Spleen (tissue), 7 donors: ENCODE data around the gene JDP2.

ENCODE experiments used
- CTCF ChIP-seq, 11 experiments: fragments of 200-600 bp in 7 of 11; fragments of 450-650 bp in 4 of 11; sonication (generic) in 4 of 11; IDR thresholded peaks in 8 of 11; conservative IDR thresholded peaks in 3 of 11; 1 replicate in 7 of 11; 2 replicates in 4 of 11; pipeline versions ENCODE4 v1.4.0 to v1.8.0; 2016 to 2021; ENCODE audit warnings: antibody characterized with exemption in 11 of 11, inconsistent platforms in 4 of 11, mild to moderate bottlenecking in 1 of 11
- POLR2A ChIP-seq, 3 donors: fragments of 450-650 bp; IDR thresholded peaks; one replicate each; pipeline ENCODE4 v1.5.1; 2017; ENCODE audit warnings: antibody characterized with exemption in 3 of 3, mild to moderate bottlenecking in 1 of 3
- donor health status: DM: no; HTN: no; CAD: no; lungs with moderate emphysema.
- donor health status: DM: no; HTN: no; CAD: no.
- donor health status: DM: no; HTN: no; CAD: no.

- TF ChIP-seq CTCF (IDR thresholded peaks at IDR 0.05 in 8 of 11, conservative IDR thresholded peaks at IDR 0.05 in 3 of 11) (no peak), POLR2A (IDR thresholded peaks at IDR 0.05) (no peak)
These were observed 30.5 kb downstream of the JDP2 start for GRCh38 chr14:75458305-75458704.
